Ramos (cell line): Measurements from ENCODE around the gene ZGPAT.
"Not testable (repeated sequence)": the region's sequence is repeated elsewhere in the genome, so short reads cannot be mapped to it uniquely, and the experiment has no call there.

Experiments used
- in situ Hi-C: fragments of 300-500 bp; cut with MboI; formaldehyde crosslinking; loops from one replicate; pipeline ENCODE4 v1.14.3; 2022; ENCODE audit warnings: low sequenced_read_pairs; ENCODE audit not compliant: unreplicated experiment

The ZGPAT gene

DNA sequence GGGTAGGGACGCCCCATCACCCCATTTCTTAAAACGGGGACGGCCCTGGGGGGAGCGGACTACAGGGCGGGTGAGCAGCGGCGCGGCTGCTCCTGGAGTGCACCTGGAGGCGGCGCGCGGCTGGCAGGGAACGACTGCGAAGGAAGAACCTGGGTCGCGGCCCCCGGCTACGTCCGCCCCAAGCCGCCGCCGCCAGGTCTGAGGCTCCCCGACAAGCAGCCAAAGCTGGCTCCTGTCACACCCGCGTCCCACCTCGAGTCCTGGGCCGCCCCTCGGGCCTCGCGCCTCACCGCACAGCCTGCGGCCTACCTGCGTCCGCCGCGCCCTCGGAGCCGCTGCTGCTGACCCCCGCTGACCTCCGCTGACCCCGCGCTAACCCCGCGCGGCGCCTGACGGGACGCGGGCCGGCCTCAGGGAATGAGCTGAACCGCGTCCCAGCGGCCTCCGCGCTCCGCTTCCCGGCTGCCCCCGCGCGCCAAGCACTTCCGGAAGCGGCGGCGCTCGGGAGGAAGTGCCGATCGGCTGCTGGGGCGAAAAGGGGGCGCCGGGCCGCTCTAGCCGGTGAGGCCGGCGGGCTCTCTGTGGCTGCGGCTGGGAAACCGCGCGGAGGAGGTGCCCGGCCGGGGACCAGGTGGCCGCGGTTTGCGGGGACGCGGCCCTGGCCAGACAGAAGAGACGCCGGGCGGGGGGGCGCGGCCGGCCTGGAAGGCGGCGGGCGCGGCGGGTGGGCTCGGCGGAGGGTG is at the start of gene ZGPAT, which contains the start of gene ARFRP1:
Gene ZGPAT, plus strand, starts transcription at position 482 of the 743 bp plus-strand sequence. CDS start 542 bp downstream, outside the sequence.
Gene ARFRP1, minus strand, starts transcription at position 419 of the 743 bp plus-strand sequence. CDS start 885 bp downstream, outside the sequence.
- in situ Hi-C loops = loop anchor here (10.0 kb wide), 1 partner anchor 147 kb away; no protein-coding TSS in a partner anchor

- in situ Hi-C loops = no loop called here
Measured at GRCh38 chr20:63658749-63659187, 49.1 kb upstream of the ZGPAT start.

- in situ Hi-C loops = no loop called here
Measured at GRCh38 chr20:63659370-63659769, 48.5 kb upstream of the ZGPAT start.

- in situ Hi-C loops = not testable (repeated sequence)
Measured at GRCh38 chr20:63660174-63660573, 47.7 kb upstream of the ZGPAT start.

DNA sequence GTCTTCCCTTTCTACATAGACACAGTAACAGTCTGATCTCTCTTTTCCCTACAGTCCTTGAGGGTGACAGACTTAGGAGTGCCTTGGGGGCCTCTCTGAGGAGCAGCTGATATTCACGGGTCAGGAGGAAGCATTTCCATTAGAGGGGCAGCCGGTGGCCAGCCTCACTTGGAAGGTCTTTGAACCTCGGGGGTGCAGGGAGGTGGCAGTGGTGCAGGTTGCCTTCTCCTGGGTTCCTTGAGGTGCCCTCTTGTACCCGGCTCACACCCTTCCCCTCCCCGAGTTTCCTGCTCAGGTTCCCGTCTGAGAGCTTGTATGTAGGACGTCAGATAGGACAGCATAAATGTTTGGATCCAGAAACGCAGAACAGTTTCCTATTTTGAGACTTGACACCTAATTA is 47.2 kb upstream of the ZGPAT start:
- in situ Hi-C loops = no loop called here

- in situ Hi-C loops = no loop called here
Measured at GRCh38 chr20:63661108-63661507, 46.7 kb upstream of the ZGPAT start.

GRCh38 chr20:63661959-63662812 is 45.7 kb upstream of the ZGPAT start:
- in situ Hi-C loops = no loop called here

DNA sequence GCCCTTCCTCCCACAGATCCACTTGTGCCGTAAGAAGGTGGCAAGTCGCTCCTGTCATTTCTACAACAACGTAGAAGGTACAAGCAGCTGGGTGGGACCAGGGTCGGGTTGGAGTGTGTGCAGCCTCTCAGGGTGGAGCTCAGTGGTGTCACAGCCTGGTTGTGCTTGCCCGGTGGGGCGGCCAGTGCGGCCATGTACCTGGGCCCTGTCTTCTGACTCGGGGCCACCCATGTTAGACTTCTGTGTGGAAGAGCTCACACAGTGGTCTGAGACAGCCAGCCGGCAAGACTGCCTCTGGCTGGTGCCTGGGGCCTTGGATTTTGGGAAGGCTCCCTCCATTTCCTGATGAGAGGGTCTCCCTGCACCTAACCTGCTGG is 45.0 kb upstream of the ZGPAT start:
- in situ Hi-C loops = no loop called here

GRCh38 chr20:63663332-63664066 is 44.3 kb upstream of the ZGPAT start:
- in situ Hi-C loops = no loop called here

GRCh38 chr20:63664143-63664851 is 43.5 kb upstream of the ZGPAT start:
- in situ Hi-C loops = no loop called here

DNA sequence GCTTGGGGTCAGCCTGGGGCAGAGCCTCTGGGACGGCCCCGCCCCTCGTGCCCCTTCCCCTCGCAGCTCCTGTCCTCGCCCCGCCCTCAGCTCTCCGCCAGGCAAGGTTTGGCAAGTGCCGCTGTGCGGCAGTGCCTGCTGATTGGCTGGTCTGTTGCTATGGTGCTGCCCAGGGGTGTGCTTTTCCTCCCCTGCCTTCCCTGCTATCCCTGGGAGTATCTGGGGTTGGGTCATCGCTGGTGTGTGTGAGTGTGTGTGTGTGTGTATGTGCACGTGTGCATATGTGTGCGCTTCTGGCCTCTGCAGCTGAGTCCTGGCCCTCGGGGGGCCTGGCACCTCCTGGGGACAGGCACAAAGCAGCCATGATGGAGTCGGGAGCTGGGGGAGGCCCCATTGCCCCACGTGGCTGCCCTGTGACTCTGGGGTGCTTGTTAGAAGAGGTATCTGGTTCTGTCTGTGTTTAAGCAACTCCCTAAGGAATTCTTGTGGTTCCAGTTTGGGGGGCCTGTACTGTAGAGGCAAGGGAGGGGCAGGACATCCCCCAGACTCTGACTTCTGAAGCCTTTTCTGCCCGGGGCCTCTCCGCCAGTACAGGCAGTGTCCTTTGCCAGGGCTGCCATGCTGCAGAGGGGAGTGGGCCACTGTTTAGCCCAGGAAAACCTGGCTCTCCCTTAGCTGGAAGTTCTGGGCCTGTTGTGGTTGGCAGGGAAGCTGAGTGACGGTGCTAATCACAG is 42.8 kb upstream of the ZGPAT start:
- in situ Hi-C loops = no loop called here

DNA sequence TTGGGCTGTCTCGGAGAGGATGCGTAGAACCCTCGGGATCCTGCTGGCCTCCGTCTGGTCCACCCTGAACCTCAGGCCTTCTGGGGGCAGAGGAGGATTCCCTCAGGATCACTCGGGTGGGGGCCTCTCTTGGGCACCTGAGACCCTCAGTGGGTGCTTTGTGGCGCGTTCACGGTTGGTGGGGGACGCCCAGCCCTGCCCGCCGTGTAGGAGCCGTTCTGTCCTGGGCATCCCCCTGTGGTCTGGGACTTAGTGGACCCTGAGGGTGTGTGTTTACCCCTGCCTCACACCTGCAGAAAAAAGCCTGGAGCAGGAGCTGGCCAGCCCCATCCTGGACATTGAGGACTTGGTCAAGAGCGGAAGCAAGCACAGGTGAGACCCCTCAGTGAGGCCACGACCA is 42.1 kb upstream of the ZGPAT start:
- in situ Hi-C loops = no loop called here

DNA sequence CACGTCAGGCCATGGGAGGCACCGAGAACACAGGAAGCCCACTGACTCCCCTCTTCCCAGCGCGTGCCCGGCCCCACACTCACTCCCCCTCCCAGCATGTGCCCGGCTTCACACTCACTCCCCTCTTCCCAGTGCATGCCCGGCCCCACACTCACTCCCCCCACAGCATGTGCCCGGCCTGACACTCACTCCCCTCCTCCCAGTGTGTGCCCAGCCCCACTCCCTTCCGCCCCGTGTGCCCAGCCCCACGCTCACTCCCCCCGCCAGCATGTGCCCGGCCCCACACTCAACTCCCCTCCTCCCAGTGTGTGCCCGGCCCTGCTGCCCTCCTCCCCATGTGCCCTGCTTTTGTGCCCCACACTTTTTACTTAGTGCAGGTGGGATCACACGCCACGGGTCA is 40.0 kb upstream of the ZGPAT start:
- in situ Hi-C loops = no loop called here

GRCh38 chr20:63668351-63668750 is 39.5 kb upstream of the ZGPAT start:
- in situ Hi-C loops = no loop called here

DNA sequence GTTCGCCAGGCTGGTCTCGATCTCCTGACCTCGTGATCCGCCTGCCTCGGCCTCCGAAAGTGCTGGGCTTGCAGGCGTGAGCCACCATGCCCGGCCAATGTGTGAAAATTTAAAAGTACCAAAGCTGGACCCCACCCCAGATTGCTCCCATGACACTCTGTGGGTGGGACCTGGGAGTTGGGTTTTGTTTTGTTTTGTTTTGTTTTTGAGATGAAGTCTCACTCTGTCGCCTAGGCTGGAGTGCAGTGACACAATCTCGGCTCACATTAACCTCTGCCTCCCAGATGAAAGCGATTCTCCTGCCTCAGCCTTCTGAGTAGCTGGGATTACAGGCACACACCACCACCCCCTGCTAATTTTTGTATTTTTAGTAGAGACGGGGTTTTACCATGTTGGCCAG is 36.1 kb upstream of the ZGPAT start:
- in situ Hi-C loops = not testable (repeated sequence)

DNA sequence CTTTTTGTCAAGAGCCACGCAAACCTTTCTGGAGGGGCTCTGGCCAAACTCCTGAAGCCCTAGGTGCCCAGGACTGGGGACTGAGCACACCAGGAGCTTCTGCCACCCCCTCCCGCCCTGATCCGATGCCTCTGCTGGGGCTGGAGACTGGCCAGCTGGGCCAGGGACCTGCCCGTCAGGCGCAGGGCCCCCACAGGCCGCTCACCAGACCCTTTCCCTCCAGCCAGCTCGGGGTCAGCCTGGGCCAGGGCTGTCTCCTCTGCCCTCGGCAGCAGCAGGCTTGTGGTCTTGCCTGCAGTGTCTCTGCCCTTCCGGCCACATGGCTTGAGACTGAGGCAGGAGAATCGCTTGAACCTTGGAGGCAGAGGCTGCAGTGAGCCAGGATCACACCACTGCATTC is 35.2 kb upstream of the ZGPAT start:
- in situ Hi-C loops = no loop called here

DNA sequence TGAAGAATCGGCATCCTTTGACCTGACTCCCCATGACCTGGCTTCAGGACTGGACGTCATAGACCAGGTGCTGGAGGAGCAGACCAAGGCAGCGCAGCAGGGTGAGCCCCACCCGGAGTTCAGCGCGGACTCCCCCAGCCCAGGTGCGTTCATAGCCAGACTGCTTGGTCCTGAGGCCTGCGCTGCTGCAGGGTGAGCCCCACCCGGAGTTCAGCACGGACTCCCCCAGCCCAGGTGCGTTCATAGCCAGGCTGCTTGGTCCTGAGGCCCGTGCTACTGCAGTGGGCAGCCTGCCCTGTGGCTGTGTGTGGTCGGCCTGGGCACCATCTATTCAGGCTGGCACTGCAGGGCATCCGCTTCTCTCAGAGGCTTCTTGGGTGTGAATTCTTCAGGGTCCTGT is 33.9 kb upstream of the ZGPAT start:
- in situ Hi-C loops = no loop called here

DNA sequence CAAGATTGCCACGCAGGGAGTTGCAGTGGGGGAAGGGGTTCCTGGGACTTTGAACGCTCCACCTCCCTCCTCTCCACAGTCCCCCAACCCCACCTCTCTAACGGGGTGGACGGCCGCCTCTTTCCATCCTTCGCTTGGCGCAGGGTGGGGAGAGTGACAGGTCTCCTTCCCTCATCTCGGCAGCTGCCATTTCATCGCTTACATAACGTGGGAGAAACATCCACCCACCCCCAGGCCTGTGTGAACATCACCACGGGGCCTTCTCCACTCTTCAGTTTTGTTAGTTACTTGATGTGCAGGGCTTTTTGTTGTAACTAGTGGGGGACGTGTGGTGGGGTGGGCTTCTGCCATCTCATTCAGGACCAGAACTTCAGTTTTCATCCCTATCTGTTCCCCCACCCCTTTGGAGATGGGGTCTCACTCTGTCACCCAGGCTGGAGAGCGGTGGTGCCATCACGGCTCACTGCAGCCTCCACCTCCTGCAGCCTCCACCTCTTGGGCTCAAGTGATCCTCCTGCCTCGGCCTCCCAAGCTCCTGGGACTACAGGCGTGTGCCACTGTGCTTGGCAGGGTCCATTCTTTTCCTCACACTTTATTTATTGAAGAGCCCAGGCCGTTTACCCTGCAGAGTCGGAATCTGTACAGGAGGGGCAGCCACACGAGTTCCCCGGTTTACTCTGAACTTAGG is 32.0 kb upstream of the ZGPAT start:
- in situ Hi-C loops = no loop called here

DNA sequence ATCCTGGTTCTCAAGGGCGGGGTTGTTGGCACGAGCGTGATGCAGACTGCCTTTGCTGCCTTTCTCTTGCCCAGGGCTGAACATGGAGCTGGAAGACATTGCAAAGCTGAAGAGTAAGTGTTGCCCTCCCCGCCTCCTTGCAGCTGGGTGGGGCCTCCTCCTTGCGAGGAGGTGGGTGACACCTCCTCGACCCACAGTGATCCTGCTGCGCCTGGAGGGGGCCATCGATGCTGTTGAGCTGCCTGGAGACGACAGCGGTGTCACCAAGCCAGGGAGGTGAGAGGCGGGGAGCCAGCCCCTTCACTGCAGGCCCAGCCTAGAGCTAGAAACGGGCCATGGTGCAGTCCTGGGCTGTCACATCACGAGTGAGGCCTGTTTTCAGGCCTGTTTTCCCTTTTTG is 29.8 kb upstream of the ZGPAT start:
- in situ Hi-C loops = no loop called here
